Caco-2 (cell line): ENCODE data around the gene GRIA1. TPM values are rescaled to one million over a fixed set of nuclear protein-coding genes. Genes with fewer than 3 reads are reported as not detected.

ENCODE experiments used
- BruUV-seq: library from RNA; stranded (reverse); fragments of 400-500 nt; replicated peaks from 2 replicates; lab custom pipeline; 2021; lab: Mats Ljungman, UMichigan
- CTCF ChIA-PET: fragments of 300-600 bp; sonication (Branson Sonifier 250); formaldehyde crosslinking; loops from one replicate; lab custom pipeline; 2022; ENCODE audit warnings: antibody characterized with exemption; lab: Charles Lee
- POLR2A ChIA-PET: fragments of 300-600 bp; sonication (Branson Sonifier 250); formaldehyde crosslinking; loops from one replicate; lab custom pipeline; 2022; ENCODE audit warnings: antibody characterized with exemption; lab: Charles Lee
- DNase-seq, 2 experiments: peaks; one replicate each; pipeline versions ENCODE4 v3.0.0 to v3.0.0-alpha.2; 2020 to 2022
- H3K27me3 ChIP-seq: replicated peaks from 2 replicates; pipeline ENCODE4 v1.6.0; 2011; ENCODE audit warnings: low read length; ENCODE audit not compliant: control insufficient read depth, insufficient read depth
- H3K36me3 ChIP-seq: 2 replicates; pipeline ENCODE4 v1.5.1; 2011; ENCODE audit warnings: low read length; ENCODE audit not compliant: control insufficient read depth, insufficient read depth
- H3K4me1 ChIP-seq: fragments of 250-450 bp; sonication (Bioruptor Pico); 2 replicates; pipeline ENCODE4 v1.5.1; 2020; ENCODE audit warnings: mild to moderate bottlenecking
- H3K4me3 ChIP-seq: 2 replicates; pipeline ENCODE4 v1.5.1; 2011; ENCODE audit warnings: low read depth, mild to moderate bottlenecking, control low read depth, low read length
- H3K9me3 ChIP-seq: fragments of 250-450 bp; sonication (Bioruptor Pico); 2 replicates; pipeline ENCODE4 v1.5.1; 2020; ENCODE audit warnings: mild to moderate bottlenecking, moderate library complexity
- H3K27ac Mint-ChIP-seq: one replicate; pipeline ENCODE4 v1.8.0; 2022; ENCODE audit warnings: mixed read lengths; ENCODE audit not compliant: unreplicated experiment
- H3K27me3 Mint-ChIP-seq: one replicate; pipeline ENCODE4 v1.8.0; 2022; ENCODE audit warnings: mixed read lengths; ENCODE audit not compliant: insufficient read depth, unreplicated experiment
- H3K36me3 Mint-ChIP-seq: one replicate; pipeline ENCODE4 v1.8.0; 2022; ENCODE audit warnings: mild to moderate bottlenecking, mixed read lengths; ENCODE audit not compliant: insufficient read depth, unreplicated experiment
- H3K4me1 Mint-ChIP-seq: one replicate; pipeline ENCODE4 v1.8.0; 2022; ENCODE audit warnings: low read depth, mixed read lengths; ENCODE audit not compliant: unreplicated experiment
- H3K4me3 Mint-ChIP-seq: one replicate; pipeline ENCODE4 v1.8.0; 2022; ENCODE audit warnings: mild to moderate bottlenecking, moderate library complexity, mixed read lengths; ENCODE audit not compliant: unreplicated experiment
- H3K9me3 Mint-ChIP-seq: one replicate; pipeline ENCODE4 v1.8.0; 2022; ENCODE audit warnings: mixed read lengths; ENCODE audit not compliant: unreplicated experiment
- intact Hi-C: fragments of 100-400 bp; cut with micrococcal nuclease; formaldehyde crosslinking; loops from one replicate; pipeline ENCODE4 v1.10.0; 2022; ENCODE audit not compliant: unreplicated experiment
- total RNA-seq: library from RNA; stranded (reverse); gene quantifications from 2 replicates; pipeline ENCODE4 v1.2.3, GENCODE V29; 2022
- TF ChIP-seq, protein P1 (sequence below), 2 experiments: fragments of 200-600 bp in 1 of 2; IDR thresholded peaks; 1 replicate in 1 of 2; 2 replicates in 1 of 2; pipeline versions ENCODE4 v1.5.1 to v1.8.0; 2011 to 2022; ENCODE audit warnings: antibody characterized with exemption in 1 of 2, control low read depth in 1 of 2, inconsistent platforms in 1 of 2, low read depth in 1 of 2, low read length in 1 of 2, mild to moderate bottlenecking in 1 of 2, moderate library complexity in 1 of 2; ENCODE audit not compliant: insufficient read depth in 1 of 2, severe bottlenecking in 1 of 2, unreplicated experiment in 1 of 2

GRIA1 gene
- total RNA-seq, 1 experiment from 2014 or later = not detected

- DNase-seq = no peak
- BruUV-seq = no TSS peak
Measured at GRCh38 chr5:153562189-153562588, 71.7 kb downstream of the GRIA1 start.

GRCh38 chr5:153565822-153566221 is 75.4 kb downstream of the GRIA1 start:
- no peak overlapping the region for H3K27ac Mint-ChIP-seq
- ChIA-PET POLR2A (no interaction called here), CTCF (no interaction called here)
- intact Hi-C loops = no loop called here
- no peaks in the 10 kb centered on the region for H3K27me3 ChIP-seq
- DNase-seq = no peak
- no peaks in the 10 kb centered on the region for H3K9me3 ChIP-seq
- no TSS peak for BruUV-seq
- H3K36me3 ChIP-seq = no peaks in the 10 kb centered on the region
- H3K4me3 ChIP-seq = no peak overlapping the region
- no peaks in the 10 kb centered on the region for H3K4me1 ChIP-seq
- H3K4me3 Mint-ChIP-seq = no peak overlapping the region
- no peaks in the 10 kb centered on the region for H3K9me3 Mint-ChIP-seq
- TF ChIP-seq, protein P1, sequence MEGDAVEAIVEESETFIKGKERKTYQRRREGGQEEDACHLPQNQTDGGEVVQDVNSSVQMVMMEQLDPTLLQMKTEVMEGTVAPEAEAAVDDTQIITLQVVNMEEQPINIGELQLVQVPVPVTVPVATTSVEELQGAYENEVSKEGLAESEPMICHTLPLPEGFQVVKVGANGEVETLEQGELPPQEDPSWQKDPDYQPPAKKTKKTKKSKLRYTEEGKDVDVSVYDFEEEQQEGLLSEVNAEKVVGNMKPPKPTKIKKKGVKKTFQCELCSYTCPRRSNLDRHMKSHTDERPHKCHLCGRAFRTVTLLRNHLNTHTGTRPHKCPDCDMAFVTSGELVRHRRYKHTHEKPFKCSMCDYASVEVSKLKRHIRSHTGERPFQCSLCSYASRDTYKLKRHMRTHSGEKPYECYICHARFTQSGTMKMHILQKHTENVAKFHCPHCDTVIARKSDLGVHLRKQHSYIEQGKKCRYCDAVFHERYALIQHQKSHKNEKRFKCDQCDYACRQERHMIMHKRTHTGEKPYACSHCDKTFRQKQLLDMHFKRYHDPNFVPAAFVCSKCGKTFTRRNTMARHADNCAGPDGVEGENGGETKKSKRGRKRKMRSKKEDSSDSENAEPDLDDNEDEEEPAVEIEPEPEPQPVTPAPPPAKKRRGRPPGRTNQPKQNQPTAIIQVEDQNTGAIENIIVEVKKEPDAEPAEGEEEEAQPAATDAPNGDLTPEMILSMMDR (IDR thresholded peaks at IDR 0.05; ENCODE audit: insufficient read depth in 1 of 2, low read depth in 1 of 2, low read length in 1 of 2, severe bottlenecking in 1 of 2, unreplicated experiment in 1 of 2) = no peak
- H3K4me1 Mint-ChIP-seq = no peaks in the 10 kb centered on the region
- no peaks in the 10 kb centered on the region for H3K36me3 Mint-ChIP-seq
- H3K27me3 Mint-ChIP-seq = peaks cover 5% of the 10 kb centered on the region

More at GRCh38 chr5:153562189-153562588, 71.7 kb downstream of the GRIA1 start:
- no peak overlapping the region for H3K4me3 Mint-ChIP-seq
- no peaks in the 10 kb centered on the region for H3K36me3 ChIP-seq
- ChIA-PET POLR2A (no interaction called here), CTCF (no interaction called here)
- TF ChIP-seq, protein P1 (IDR thresholded peaks at IDR 0.05; ENCODE audit: insufficient read depth in 1 of 2, low read depth in 1 of 2, low read length in 1 of 2, severe bottlenecking in 1 of 2, unreplicated experiment in 1 of 2) = no peak
- no peaks in the 10 kb centered on the region for H3K9me3 ChIP-seq
- no peaks in the 10 kb centered on the region; the same call in 1 of the 2 replicates for H3K27me3 ChIP-seq
- H3K36me3 Mint-ChIP-seq = no peaks in the 10 kb centered on the region
- no peak overlapping the region for H3K27ac Mint-ChIP-seq
- no peak overlapping the region for H3K4me3 ChIP-seq
- no peaks in the 10 kb centered on the region for H3K9me3 Mint-ChIP-seq
- H3K4me1 Mint-ChIP-seq = no peaks in the 10 kb centered on the region
- no peaks in the 10 kb centered on the region for H3K27me3 Mint-ChIP-seq
- no peaks in the 10 kb centered on the region for H3K4me1 ChIP-seq
- intact Hi-C loops = no loop called here

GRCh38 chr5:153569036-153569435 is 78.6 kb downstream of the GRIA1 start:
- TF ChIP-seq, protein P1 (IDR thresholded peaks at IDR 0.05; ENCODE audit: insufficient read depth in 1 of 2, low read depth in 1 of 2, low read length in 1 of 2, severe bottlenecking in 1 of 2, unreplicated experiment in 1 of 2) = no peak
- H3K4me1 ChIP-seq = no peaks in the 10 kb centered on the region
- ChIA-PET CTCF (no interaction called here), POLR2A (no interaction called here)
- Mint-ChIP-seq H3K4me3 (no peak overlapping the region), H3K27me3 (peaks cover 8% of the 10 kb centered on the region), H3K9me3 (no peaks in the 10 kb centered on the region), H3K4me1 (no peaks in the 10 kb centered on the region), H3K27ac (no peak overlapping the region), H3K36me3 (no peaks in the 10 kb centered on the region)
- BruUV-seq = no TSS peak
- H3K9me3 ChIP-seq = no peaks in the 10 kb centered on the region
- H3K36me3 ChIP-seq = no peaks in the 10 kb centered on the region
- no peak for DNase-seq
- intact Hi-C loops = no loop called here
- H3K27me3 ChIP-seq = no peaks in the 10 kb centered on the region
- no peak overlapping the region for H3K4me3 ChIP-seq
